GM23338 (cell line): ENCODE measurements around the gene DMAC2L. TPM values are rescaled to one million over a fixed set of nuclear protein-coding genes. Genes with fewer than 3 reads are reported as not detected.

ENCODE experiments used
- ATAC-seq: fragments of 200-7000 bp; cut with Tn5 transposase; 3 replicates; pipeline ENCODE4 v1.9.1; 2020
- DNase-seq: peaks from one replicate; pipeline ENCODE4 v3.0.0-alpha.2; 2015; ENCODE audit warnings: low spot score
- H2AFZ ChIP-seq: fragments of 200-600 bp; sonication (generic); 2 replicates; pipeline ENCODE4 v1.8.0; 2016; ENCODE audit warnings: antibody characterized with exemption, mild to moderate bottlenecking, moderate library complexity
- H3F3A ChIP-seq: fragments of 200-600 bp; sonication (generic); replicated peaks from 2 replicates; pipeline ENCODE4 v1.8.0; 2017; ENCODE audit warnings: antibody characterized with exemption, mixed run types, low read depth
- H3K27ac ChIP-seq: fragments of 200-600 bp; sonication (generic); 2 replicates; pipeline ENCODE4 v1.6.1; 2016; ENCODE audit warnings: low read depth
- H3K27me3 ChIP-seq: fragments of 200-600 bp; sonication (generic); 2 replicates; pipeline ENCODE4 v1.8.0; 2016; ENCODE audit warnings: mild to moderate bottlenecking, mixed run types, moderate library complexity; ENCODE audit not compliant: insufficient read depth
- H3K36me3 ChIP-seq: fragments of 200-600 bp; sonication (generic); 2 replicates; pipeline ENCODE4 v1.8.0; 2016; ENCODE audit warnings: mild to moderate bottlenecking; ENCODE audit not compliant: insufficient read depth
- H3K4me1 ChIP-seq: fragments of 200-600 bp; sonication (generic); 2 replicates; pipeline ENCODE4 v1.8.0; 2016; ENCODE audit warnings: mild to moderate bottlenecking, moderate library complexity; ENCODE audit not compliant: insufficient read depth
- H3K4me2 ChIP-seq: fragments of 200-600 bp; sonication (generic); 2 replicates; pipeline ENCODE4 v1.7.1; 2017; ENCODE audit warnings: mixed run types
- H3K4me3 ChIP-seq: fragments of 200-600 bp; sonication (generic); 2 replicates; pipeline ENCODE4 v1.6.1; 2016; ENCODE audit warnings: mixed run types
- H3K79me2 ChIP-seq: fragments of 200-600 bp; sonication (generic); replicated peaks from 2 replicates; pipeline ENCODE4 v1.8.0; 2017; ENCODE audit warnings: mild to moderate bottlenecking; ENCODE audit not compliant: insufficient read depth
- H3K9me2 ChIP-seq: fragments of 200-600 bp; sonication (generic); 2 replicates; pipeline ENCODE4 v1.8.0; 2017; ENCODE audit not compliant: insufficient read depth
- H4K20me1 ChIP-seq: fragments of 200-600 bp; sonication (generic); replicated peaks from 2 replicates; pipeline ENCODE4 v1.8.0; 2017; ENCODE audit warnings: mild to moderate bottlenecking; ENCODE audit not compliant: insufficient read depth
- H3K27ac Mint-ChIP-seq: 2 replicates; pipeline ENCODE4 v1.8.0; 2020; ENCODE audit warnings: inconsistent platforms, mild to moderate bottlenecking, moderate library complexity, mixed read lengths
- H3K27me3 Mint-ChIP-seq: 3 replicates; pipeline ENCODE4 v1.8.0; 2022; ENCODE audit warnings: low read depth, mild to moderate bottlenecking, moderate library complexity, mixed read lengths, inconsistent platforms; ENCODE audit not compliant: insufficient read depth, poor library complexity
- H3K36me3 Mint-ChIP-seq: 3 replicates; pipeline ENCODE4 v1.8.0; 2021; ENCODE audit warnings: low read depth, mild to moderate bottlenecking, inconsistent platforms, moderate library complexity, mixed read lengths
- H3K4me1 Mint-ChIP-seq: 3 replicates; pipeline ENCODE4 v1.8.0; 2020; ENCODE audit warnings: mild to moderate bottlenecking, inconsistent platforms, mixed read lengths
- H3K4me3 Mint-ChIP-seq: 3 replicates; pipeline ENCODE4 v1.8.0; 2021; ENCODE audit warnings: moderate library complexity, mild to moderate bottlenecking, inconsistent platforms, mixed read lengths
- H3K9me3 Mint-ChIP-seq: 3 replicates; pipeline ENCODE4 v1.8.0; 2020; ENCODE audit warnings: moderate library complexity, mild to moderate bottlenecking, inconsistent platforms, mixed read lengths
- CREB1 ChIP-seq: fragments of 250-450 bp; sonication (Bioruptor Pico); IDR thresholded peaks from 2 replicates; pipeline ENCODE4 v1.5.0; 2020; ENCODE audit warnings: low read depth, mild to moderate bottlenecking, moderate library complexity
- EZH2 ChIP-seq: fragments of 200-600 bp; sonication (generic); IDR thresholded peaks from one replicate; pipeline ENCODE4 v1.8.0; 2017; ENCODE audit warnings: antibody characterized with exemption, mild to moderate bottlenecking, low read depth; ENCODE audit not compliant: unreplicated experiment
- EZH2phosphoT487 ChIP-seq: fragments of 200-600 bp; sonication (generic); IDR thresholded peaks from one replicate; pipeline ENCODE4 v1.8.1; 2018; ENCODE audit warnings: antibody characterized with exemption; ENCODE audit not compliant: unreplicated experiment
- JUNB ChIP-seq: IDR thresholded peaks from one replicate; pipeline ENCODE4 v1.6.1; 2016; ENCODE audit warnings: antibody characterized with exemption; ENCODE audit not compliant: unreplicated experiment
- NANOG ChIP-seq: IDR thresholded peaks from 2 replicates; pipeline ENCODE4 v1.6.1; 2016; ENCODE audit warnings: antibody characterized with exemption, borderline replicate concordance
- POLR2AphosphoS5 ChIP-seq: IDR thresholded peaks from 2 replicates; pipeline ENCODE4 v1.6.1; 2016; ENCODE audit warnings: antibody characterized with exemption, low read depth
- STAT1 ChIP-seq: IDR thresholded peaks from one replicate; pipeline ENCODE4 v1.6.1; 2016; ENCODE audit warnings: antibody characterized with exemption; ENCODE audit not compliant: unreplicated experiment
- ZNF114 ChIP-seq: fragments of 250-450 bp; sonication (Bioruptor Pico); IDR thresholded peaks from 2 replicates; pipeline ENCODE4 v1.5.0; 2020; ENCODE audit warnings: mild to moderate bottlenecking, moderate library complexity
- ZNF331 ChIP-seq: fragments of 250-450 bp; sonication (Bioruptor Pico); IDR thresholded peaks from 2 replicates; pipeline ENCODE4 v1.5.0; 2020; ENCODE audit warnings: low read depth, mild to moderate bottlenecking, moderate library complexity
- polyA plus RNA-seq: library from polyadenylated mRNA; unstranded; fragments of >200 nt; fragmentation: Nextera tagmentation; extraction: Ambion mirVana; gene quantifications from 2 replicates; pipeline ENCODE4 v1.2.1, GENCODE V29; 2016
- total RNA-seq: library from RNA; depleted of rRNA; stranded (reverse); fragments of >200 nt; shearing (Covaris generic); gene quantifications from 2 replicates; pipeline ENCODE4 v1.2.3, GENCODE V29; 2014
- TF ChIP-seq, protein P1 (sequence below): fragments of 250-450 bp; sonication (Bioruptor Pico); IDR thresholded peaks from 2 replicates; pipeline ENCODE4 v1.5.0; 2020; ENCODE audit warnings: mild to moderate bottlenecking, moderate library complexity
- TF ChIP-seq, protein P2 (sequence below), 2 experiments: fragments of 200-600 bp in 1 of 2; sonication (generic) in 1 of 2; conservative IDR thresholded peaks; 2 replicates each; pipeline versions ENCODE4 v1.5.1 to v1.6.1; 2016 to 2017; ENCODE audit warnings: antibody characterized with exemption in 2 of 2, low read depth in 2 of 2, mild to moderate bottlenecking in 2 of 2, moderate library complexity in 1 of 2
- TF ChIP-seq, protein P3 (sequence below): IDR thresholded peaks from 2 replicates; pipeline ENCODE4 v1.6.1; 2016; ENCODE audit warnings: antibody characterized with exemption
- TF ChIP-seq, protein P4 (sequence below): IDR thresholded peaks from one replicate; pipeline ENCODE4 v1.6.1; 2018; ENCODE audit warnings: antibody characterized with exemption; ENCODE audit not compliant: unreplicated experiment

DMAC2L gene
- total and polyA plus RNA-seq, 2 experiments from 2014 or later, result 22.5 to 33.8 TPM

DNA sequence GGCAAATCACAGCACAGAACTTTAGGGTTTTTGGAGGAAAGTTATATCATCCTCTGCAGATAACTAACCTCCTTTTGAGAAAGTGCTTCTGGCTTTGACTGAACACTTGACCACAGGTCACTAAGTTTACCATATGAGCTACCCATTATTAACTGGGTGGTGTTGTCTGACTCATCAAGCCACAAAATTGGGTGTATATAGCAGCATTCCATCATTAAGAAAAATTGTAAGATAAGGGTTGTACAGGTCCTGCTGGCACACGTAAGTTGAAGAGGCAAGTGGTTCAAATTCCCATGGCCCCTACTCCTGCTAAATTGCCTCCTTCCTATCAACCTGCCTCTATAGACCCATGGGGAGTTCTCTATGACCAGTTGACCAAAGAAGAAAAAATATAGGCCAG, 39.6 kb upstream of the DMAC2L start:
- H3K79me2 ChIP-seq, result no peaks in the 10 kb centered on the region
- no peak overlapping the region for H3K4me2 ChIP-seq
- H4K20me1 ChIP-seq, result no peaks in the 10 kb centered on the region; the same call in none of the 2 replicates
- Mint-ChIP-seq H3K4me1 (no peaks in the 10 kb centered on the region), H3K27ac (no peak overlapping the region), H3K9me3 (no peaks in the 10 kb centered on the region), H3K4me3 (no peak overlapping the region), H3K27me3 (peaks cover 3% of the 10 kb centered on the region), H3K36me3 (no peaks in the 10 kb centered on the region; the same call in 2 of the 3 replicates)
- H3K36me3 ChIP-seq, result peaks cover 5% of the 10 kb centered on the region; the same call in 1 of the 2 replicates
- TF ChIP-seq CREB1 (no peak), ZNF331 (no peak), NANOG (no peak), JUNB (no peak), EZH2phosphoT487 (no peak), ZNF114 (CRISPR knock-in tag) (no peak), STAT1 (no peak), POLR2AphosphoS5 (no peak), EZH2 (no peak)
- TF ChIP-seq, protein P1, sequence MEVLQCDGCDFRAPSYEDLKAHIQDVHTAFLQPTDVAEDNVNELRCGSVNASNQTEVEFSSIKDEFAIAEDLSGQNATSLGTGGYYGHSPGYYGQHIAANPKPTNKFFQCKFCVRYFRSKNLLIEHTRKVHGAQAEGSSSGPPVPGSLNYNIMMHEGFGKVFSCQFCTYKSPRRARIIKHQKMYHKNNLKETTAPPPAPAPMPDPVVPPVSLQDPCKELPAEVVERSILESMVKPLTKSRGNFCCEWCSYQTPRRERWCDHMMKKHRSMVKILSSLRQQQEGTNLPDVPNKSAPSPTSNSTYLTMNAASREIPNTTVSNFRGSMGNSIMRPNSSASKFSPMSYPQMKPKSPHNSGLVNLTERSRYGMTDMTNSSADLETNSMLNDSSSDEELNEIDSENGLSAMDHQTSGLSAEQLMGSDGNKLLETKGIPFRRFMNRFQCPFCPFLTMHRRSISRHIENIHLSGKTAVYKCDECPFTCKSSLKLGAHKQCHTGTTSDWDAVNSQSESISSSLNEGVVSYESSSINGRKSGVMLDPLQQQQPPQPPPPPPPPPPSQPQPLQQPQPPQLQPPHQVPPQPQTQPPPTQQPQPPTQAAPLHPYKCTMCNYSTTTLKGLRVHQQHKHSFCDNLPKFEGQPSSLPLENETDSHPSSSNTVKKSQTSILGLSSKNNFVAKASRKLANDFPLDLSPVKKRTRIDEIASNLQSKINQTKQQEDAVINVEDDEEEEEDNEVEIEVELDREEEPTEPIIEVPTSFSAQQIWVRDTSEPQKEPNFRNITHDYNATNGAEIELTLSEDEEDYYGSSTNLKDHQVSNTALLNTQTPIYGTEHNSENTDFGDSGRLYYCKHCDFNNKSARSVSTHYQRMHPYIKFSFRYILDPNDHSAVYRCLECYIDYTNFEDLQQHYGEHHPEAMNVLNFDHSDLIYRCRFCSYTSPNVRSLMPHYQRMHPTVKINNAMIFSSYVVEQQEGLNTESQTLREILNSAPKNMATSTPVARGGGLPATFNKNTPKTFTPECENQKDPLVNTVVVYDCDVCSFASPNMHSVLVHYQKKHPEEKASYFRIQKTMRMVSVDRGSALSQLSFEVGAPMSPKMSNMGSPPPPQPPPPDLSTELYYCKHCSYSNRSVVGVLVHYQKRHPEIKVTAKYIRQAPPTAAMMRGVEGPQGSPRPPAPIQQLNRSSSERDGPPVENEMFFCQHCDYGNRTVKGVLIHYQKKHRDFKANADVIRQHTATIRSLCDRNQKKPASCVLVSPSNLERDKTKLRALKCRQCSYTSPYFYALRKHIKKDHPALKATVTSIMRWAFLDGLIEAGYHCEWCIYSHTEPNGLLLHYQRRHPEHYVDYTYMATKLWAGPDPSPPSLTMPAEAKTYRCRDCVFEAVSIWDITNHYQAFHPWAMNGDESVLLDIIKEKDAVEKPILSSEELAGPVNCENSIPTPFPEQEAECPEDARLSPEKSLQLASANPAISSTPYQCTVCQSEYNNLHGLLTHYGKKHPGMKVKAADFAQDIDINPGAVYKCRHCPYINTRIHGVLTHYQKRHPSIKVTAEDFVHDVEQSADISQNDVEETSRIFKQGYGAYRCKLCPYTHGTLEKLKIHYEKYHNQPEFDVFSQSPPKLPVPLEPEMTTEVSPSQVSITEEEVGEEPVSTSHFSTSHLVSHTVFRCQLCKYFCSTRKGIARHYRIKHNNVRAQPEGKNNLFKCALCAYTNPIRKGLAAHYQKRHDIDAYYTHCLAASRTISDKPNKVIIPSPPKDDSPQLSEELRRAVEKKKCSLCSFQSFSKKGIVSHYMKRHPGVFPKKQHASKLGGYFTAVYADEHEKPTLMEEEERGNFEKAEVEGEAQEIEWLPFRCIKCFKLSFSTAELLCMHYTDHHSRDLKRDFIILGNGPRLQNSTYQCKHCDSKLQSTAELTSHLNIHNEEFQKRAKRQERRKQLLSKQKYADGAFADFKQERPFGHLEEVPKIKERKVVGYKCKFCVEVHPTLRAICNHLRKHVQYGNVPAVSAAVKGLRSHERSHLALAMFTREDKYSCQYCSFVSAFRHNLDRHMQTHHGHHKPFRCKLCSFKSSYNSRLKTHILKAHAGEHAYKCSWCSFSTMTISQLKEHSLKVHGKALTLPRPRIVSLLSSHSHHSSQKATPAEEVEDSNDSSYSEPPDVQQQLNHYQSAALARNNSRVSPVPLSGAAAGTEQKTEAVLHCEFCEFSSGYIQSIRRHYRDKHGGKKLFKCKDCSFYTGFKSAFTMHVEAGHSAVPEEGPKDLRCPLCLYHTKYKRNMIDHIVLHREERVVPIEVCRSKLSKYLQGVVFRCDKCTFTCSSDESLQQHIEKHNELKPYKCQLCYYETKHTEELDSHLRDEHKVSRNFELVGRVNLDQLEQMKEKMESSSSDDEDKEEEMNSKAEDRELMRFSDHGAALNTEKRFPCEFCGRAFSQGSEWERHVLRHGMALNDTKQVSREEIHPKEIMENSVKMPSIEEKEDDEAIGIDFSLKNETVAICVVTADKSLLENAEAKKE, result no peak
- TF ChIP-seq, protein P2, sequence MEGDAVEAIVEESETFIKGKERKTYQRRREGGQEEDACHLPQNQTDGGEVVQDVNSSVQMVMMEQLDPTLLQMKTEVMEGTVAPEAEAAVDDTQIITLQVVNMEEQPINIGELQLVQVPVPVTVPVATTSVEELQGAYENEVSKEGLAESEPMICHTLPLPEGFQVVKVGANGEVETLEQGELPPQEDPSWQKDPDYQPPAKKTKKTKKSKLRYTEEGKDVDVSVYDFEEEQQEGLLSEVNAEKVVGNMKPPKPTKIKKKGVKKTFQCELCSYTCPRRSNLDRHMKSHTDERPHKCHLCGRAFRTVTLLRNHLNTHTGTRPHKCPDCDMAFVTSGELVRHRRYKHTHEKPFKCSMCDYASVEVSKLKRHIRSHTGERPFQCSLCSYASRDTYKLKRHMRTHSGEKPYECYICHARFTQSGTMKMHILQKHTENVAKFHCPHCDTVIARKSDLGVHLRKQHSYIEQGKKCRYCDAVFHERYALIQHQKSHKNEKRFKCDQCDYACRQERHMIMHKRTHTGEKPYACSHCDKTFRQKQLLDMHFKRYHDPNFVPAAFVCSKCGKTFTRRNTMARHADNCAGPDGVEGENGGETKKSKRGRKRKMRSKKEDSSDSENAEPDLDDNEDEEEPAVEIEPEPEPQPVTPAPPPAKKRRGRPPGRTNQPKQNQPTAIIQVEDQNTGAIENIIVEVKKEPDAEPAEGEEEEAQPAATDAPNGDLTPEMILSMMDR (conservative IDR thresholded peaks at IDR 0.05; ENCODE audit: low read depth in 2 of 2), result no peak
- TF ChIP-seq, protein P3, sequence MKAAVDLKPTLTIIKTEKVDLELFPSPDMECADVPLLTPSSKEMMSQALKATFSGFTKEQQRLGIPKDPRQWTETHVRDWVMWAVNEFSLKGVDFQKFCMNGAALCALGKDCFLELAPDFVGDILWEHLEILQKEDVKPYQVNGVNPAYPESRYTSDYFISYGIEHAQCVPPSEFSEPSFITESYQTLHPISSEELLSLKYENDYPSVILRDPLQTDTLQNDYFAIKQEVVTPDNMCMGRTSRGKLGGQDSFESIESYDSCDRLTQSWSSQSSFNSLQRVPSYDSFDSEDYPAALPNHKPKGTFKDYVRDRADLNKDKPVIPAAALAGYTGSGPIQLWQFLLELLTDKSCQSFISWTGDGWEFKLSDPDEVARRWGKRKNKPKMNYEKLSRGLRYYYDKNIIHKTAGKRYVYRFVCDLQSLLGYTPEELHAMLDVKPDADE, result no peak
- TF ChIP-seq, protein P4, sequence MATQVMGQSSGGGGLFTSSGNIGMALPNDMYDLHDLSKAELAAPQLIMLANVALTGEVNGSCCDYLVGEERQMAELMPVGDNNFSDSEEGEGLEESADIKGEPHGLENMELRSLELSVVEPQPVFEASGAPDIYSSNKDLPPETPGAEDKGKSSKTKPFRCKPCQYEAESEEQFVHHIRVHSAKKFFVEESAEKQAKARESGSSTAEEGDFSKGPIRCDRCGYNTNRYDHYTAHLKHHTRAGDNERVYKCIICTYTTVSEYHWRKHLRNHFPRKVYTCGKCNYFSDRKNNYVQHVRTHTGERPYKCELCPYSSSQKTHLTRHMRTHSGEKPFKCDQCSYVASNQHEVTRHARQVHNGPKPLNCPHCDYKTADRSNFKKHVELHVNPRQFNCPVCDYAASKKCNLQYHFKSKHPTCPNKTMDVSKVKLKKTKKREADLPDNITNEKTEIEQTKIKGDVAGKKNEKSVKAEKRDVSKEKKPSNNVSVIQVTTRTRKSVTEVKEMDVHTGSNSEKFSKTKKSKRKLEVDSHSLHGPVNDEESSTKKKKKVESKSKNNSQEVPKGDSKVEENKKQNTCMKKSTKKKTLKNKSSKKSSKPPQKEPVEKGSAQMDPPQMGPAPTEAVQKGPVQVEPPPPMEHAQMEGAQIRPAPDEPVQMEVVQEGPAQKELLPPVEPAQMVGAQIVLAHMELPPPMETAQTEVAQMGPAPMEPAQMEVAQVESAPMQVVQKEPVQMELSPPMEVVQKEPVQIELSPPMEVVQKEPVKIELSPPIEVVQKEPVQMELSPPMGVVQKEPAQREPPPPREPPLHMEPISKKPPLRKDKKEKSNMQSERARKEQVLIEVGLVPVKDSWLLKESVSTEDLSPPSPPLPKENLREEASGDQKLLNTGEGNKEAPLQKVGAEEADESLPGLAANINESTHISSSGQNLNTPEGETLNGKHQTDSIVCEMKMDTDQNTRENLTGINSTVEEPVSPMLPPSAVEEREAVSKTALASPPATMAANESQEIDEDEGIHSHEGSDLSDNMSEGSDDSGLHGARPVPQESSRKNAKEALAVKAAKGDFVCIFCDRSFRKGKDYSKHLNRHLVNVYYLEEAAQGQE, result no peak
- no peaks in the 10 kb centered on the region for H3K4me1 ChIP-seq
- no peak overlapping the region for H3K27ac ChIP-seq
- no peak for ATAC-seq
- H3K4me3 ChIP-seq, result no peak overlapping the region
- no peaks in the 10 kb centered on the region for H3F3A ChIP-seq
- H3K9me2 ChIP-seq, result no peaks in the 10 kb centered on the region
- no peak overlapping the region for H2AFZ ChIP-seq
- no peak for DNase-seq
- no peaks in the 10 kb centered on the region for H3K27me3 ChIP-seq
